PC-3 (cell line): ENCODE data around the gene NUDT3. TPM values are rescaled to one million over a fixed set of nuclear protein-coding genes. Genes with fewer than 3 reads are reported as not detected.
A peak's percentile ranks its signal among the peaks of the same experiment; 100 is the strongest.

Source experiments
- ATAC-seq: fragments of 200-7000 bp; cut with Tn5 transposase; 2 replicates; pipeline ENCODE4 v1.9.1; 2020; ENCODE audit warnings: mild to moderate bottlenecking, moderate library complexity
- BruUV-seq: library from RNA; stranded (reverse); fragments of 400-500 nt; replicated peaks from 2 replicates; lab custom pipeline; 2021; lab: Mats Ljungman, UMichigan
- CTCF ChIA-PET: fragments of 300-600 bp; sonication (Branson Sonifier 250); formaldehyde crosslinking; loops from one replicate; lab custom pipeline; 2022; ENCODE audit warnings: antibody characterized with exemption; lab: Charles Lee
- POLR2A ChIA-PET: fragments of 300-600 bp; sonication (Branson Sonifier 250); formaldehyde crosslinking; loops from one replicate; lab custom pipeline; 2022; ENCODE audit warnings: antibody characterized with exemption; ENCODE audit not compliant: unreplicated experiment; lab: Charles Lee
- DNase-seq: peaks from one replicate; pipeline ENCODE4 v3.0.0-alpha.2; 2015
- H2AFZ ChIP-seq: fragments of 300-600 bp; sonication (generic); 2 replicates; pipeline ENCODE4 v1.6.0; 2016; ENCODE audit warnings: antibody characterized with exemption, low read length
- H3F3A ChIP-seq: fragments of 300-600 bp; sonication (generic); one replicate; pipeline ENCODE4 v1.6.0; 2017; ENCODE audit warnings: antibody characterized with exemption, low read length, control low read depth, mild to moderate bottlenecking; ENCODE audit not compliant: unreplicated experiment
- H3K27ac ChIP-seq: fragments of 300-600 bp; sonication (generic); 2 replicates; pipeline ENCODE4 v1.5.1; 2016; ENCODE audit warnings: mild to moderate bottlenecking, low read length
- H3K27me3 ChIP-seq: fragments of 300-600 bp; sonication (generic); 2 replicates; pipeline ENCODE4 v1.6.1; 2016; ENCODE audit warnings: low read length, mixed read lengths
- H3K36me3 ChIP-seq: fragments of 300-600 bp; sonication (generic); 2 replicates; pipeline ENCODE4 v1.6.1; 2016; ENCODE audit warnings: low read depth, mixed run types, low read length, mixed read lengths
- H3K4me1 ChIP-seq: fragments of 300-600 bp; sonication (generic); 2 replicates; pipeline ENCODE4 v1.5.1; 2016; ENCODE audit warnings: low read length; ENCODE audit not compliant: insufficient read depth
- H3K4me2 ChIP-seq: fragments of 300-600 bp; sonication (generic); 2 replicates; pipeline ENCODE4 v1.6.0; 2016; ENCODE audit warnings: low read length
- H3K4me3 ChIP-seq: fragments of 300-600 bp; sonication (generic); 2 replicates; pipeline ENCODE4 v1.5.1; 2016; ENCODE audit warnings: mild to moderate bottlenecking, low read length, mixed read lengths
- H3K79me2 ChIP-seq: fragments of 300-600 bp; sonication (generic); 2 replicates; pipeline ENCODE4 v1.6.1; 2017; ENCODE audit warnings: low read length, mixed read lengths
- H3K9ac ChIP-seq: fragments of 300-600 bp; sonication (generic); 2 replicates; pipeline ENCODE4 v1.6.0; 2016; ENCODE audit warnings: mild to moderate bottlenecking, low read length
- H3K9me2 ChIP-seq: fragments of 300-600 bp; sonication (generic); replicated peaks from 2 replicates; pipeline ENCODE4 v1.6.1; 2016; ENCODE audit warnings: mixed run types, low read length, mixed read lengths
- H3K9me3 ChIP-seq: fragments of 300-600 bp; sonication (generic); 2 replicates; pipeline ENCODE4 v1.6.1; 2016; ENCODE audit warnings: low read length, mixed read lengths
- H4K20me1 ChIP-seq: fragments of 300-600 bp; sonication (generic); 2 replicates; pipeline ENCODE4 v1.6.1; 2016; ENCODE audit warnings: low read length, mixed read lengths
- EZH2 ChIP-seq: fragments of 300-600 bp; sonication (generic); IDR thresholded peaks from one replicate; pipeline ENCODE4 v1.6.1; 2017; ENCODE audit warnings: antibody characterized with exemption, mild to moderate bottlenecking, low read length; ENCODE audit not compliant: unreplicated experiment
- EZH2phosphoT487 ChIP-seq: fragments of 300-600 bp; sonication (generic); IDR thresholded peaks from 2 replicates; pipeline ENCODE4 v1.6.1; 2018; ENCODE audit warnings: mild to moderate bottlenecking, antibody characterized with exemption, low read length, borderline replicate concordance
- intact Hi-C: fragments of 100-400 bp; cut with micrococcal nuclease; formaldehyde crosslinking; loops from 2 replicates; pipeline ENCODE4 v1.9.0; 2023
- total RNA-seq: library from RNA; depleted of rRNA; stranded (reverse); fragments of >200 nt; gene quantifications from 2 replicates; pipeline ENCODE4 v1.2.3, GENCODE V29; 2014
- TF ChIP-seq, protein P1 (sequence below): fragments of 300-600 bp; sonication (generic); conservative IDR thresholded peaks from 2 replicates; pipeline ENCODE4 v1.5.1; 2017; ENCODE audit warnings: antibody characterized with exemption, low read depth, mild to moderate bottlenecking, low read length

Gene NUDT3
- total RNA-seq, 1 experiment from 2014 or later = 24.6 TPM

DNA sequence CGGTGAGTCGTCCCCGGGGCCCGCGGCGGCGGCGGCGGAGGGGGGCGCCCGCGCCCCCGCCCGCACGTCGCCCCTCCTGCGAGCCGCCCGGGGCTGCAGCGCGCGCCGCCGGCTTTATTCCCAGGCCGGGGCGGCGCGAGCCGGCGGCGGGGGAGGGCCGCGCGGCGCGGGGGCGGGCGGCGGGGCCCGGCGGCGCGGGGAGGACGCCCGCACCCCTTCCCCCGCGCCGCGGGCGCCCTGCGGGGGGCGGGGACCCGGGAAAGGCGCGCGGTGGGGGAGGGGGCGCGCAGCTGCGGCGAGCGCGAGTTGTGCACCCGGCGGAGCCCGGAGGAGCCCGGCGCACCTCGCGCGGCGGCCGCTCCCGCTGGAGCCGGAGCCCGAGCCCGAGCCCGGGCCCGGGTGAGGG lies 155.2 kb downstream of the NUDT3 start:
- intact Hi-C loops = no loop called here
- no peak for TF ChIP-seq EZH2
- TF ChIP-seq, protein P1, sequence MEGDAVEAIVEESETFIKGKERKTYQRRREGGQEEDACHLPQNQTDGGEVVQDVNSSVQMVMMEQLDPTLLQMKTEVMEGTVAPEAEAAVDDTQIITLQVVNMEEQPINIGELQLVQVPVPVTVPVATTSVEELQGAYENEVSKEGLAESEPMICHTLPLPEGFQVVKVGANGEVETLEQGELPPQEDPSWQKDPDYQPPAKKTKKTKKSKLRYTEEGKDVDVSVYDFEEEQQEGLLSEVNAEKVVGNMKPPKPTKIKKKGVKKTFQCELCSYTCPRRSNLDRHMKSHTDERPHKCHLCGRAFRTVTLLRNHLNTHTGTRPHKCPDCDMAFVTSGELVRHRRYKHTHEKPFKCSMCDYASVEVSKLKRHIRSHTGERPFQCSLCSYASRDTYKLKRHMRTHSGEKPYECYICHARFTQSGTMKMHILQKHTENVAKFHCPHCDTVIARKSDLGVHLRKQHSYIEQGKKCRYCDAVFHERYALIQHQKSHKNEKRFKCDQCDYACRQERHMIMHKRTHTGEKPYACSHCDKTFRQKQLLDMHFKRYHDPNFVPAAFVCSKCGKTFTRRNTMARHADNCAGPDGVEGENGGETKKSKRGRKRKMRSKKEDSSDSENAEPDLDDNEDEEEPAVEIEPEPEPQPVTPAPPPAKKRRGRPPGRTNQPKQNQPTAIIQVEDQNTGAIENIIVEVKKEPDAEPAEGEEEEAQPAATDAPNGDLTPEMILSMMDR = no peak
- TF ChIP-seq EZH2phosphoT487 = no peak
- Histone ChIP-seq H3K27me3 (no peaks in the 10 kb centered on the region), H2AFZ (no peak overlapping the region), H3K79me2 (peaks cover 51% of the 10 kb centered on the region), H3K9me2 (no peaks in the 10 kb centered on the region), H3K9me3 (no peaks in the 10 kb centered on the region), H3K27ac (peak overlapping the region; percentile 75), H3K4me3 (peak overlapping the region; percentile 94), H4K20me1 (peaks cover 42% of the 10 kb centered on the region), H3K9ac (peak overlapping the region; percentile 95), H3K36me3 (peaks cover 39% of the 10 kb centered on the region), H3K4me2 (peak overlapping the region; percentile 99), H3F3A (peaks cover 20% of the 10 kb centered on the region), H3K4me1 (peaks cover 52% of the 10 kb centered on the region)
- CTCF ChIA-PET = interaction anchor here (0.6 to 0.7 kb wide), 3 partner anchors 13 to 742 kb away, joined by 4 to 5 read pairs (median 4); no protein-coding TSS in a partner anchor
- DNase-seq = peak; percentile 31
- POLR2A ChIA-PET = interaction anchor here (0.5 to 1.0 kb wide), 9 partner anchors 14 to 1267 kb away, joined by 3 to 29 read pairs (median 5); partner anchors contain the start of genes TAF11 and ZBTB22
- peak; percentile 0; the same call in 1 of the 2 replicates for ATAC-seq
- no TSS peak for BruUV-seq

DNA sequence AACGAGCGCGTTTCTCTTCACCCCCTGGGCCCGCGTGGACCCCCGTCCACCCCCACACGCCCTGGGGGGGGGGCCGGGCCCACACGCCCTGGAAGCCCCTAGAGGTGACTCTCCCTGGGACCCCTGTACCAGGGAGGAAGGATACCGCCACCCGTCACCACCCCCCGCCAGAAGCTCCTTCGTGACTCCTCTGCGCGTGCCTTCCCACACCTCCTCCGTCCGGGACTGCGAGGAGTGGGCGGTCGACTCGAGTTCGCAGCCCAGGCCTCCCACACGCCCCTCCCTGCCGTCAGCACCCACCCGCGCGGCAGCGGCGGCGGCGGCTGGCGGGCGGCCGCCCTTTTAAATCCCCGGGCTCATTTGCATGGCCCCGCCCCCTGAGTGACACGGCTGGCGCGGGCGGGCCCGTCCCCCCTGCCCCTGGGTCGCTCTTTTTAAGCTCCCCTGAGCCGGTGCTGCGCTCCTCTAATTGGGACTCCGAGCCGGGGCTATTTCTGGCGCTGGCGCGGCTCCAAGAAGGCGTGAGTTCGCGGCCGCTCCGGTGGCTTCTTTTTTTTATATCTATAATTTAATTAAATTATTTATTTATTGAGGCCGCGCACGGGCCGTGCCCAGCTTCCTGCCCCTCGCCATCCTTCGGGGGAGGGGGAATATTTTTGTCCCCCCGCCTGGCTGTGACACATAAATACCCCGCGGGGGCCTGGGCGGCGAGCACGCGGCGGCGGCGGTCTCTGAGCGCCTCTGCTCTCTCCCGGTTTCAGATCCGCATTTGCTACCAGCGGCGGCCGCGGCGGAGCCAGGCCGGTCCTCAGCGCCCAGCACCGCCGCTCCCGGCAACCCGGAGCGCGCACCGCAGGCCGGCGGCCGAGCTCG lies 155.8 kb downstream of the NUDT3 start, which contains the start of gene HMGA1:
Gene HMGA1 (plus strand): TSS at position 431 of the 873 bp plus-strand sequence. CDS start 3,908 bp downstream, outside the sequence.
- H3F3A ChIP-seq = peaks cover 15% of the 10 kb centered on the region

More for the DNA sequence above, 155.8 kb downstream of the NUDT3 start, which contains the start of gene HMGA1:
- ATAC-seq = peak; percentile 63
- Histone ChIP-seq H3K4me1 (peaks cover 45% of the 10 kb centered on the region), H3K27me3 (no peaks in the 10 kb centered on the region), H3K27ac (peak within 1 kb of the TSS; percentile 81), H3K9me2 (no peaks in the 10 kb centered on the region), H4K20me1 (peaks cover 36% of the 10 kb centered on the region), H3K4me3 (peak within 1 kb of the TSS; percentile 94), H3K4me2 (peak within 1 kb of the TSS; percentile 99), H3K79me2 (peaks cover 45% of the 10 kb centered on the region), H2AFZ (peak within 1 kb of the TSS; percentile 49), H3K9me3 (no peaks in the 10 kb centered on the region), H3K9ac (peak within 1 kb of the TSS; percentile 95), H3K36me3 (peaks cover 33% of the 10 kb centered on the region)
- no TSS peak for BruUV-seq
- intact Hi-C loops = no loop called here
- POLR2A ChIA-PET = interaction anchor here (0.5 to 1.0 kb wide), 10 partner anchors 13 to 1267 kb away, joined by 3 to 29 read pairs (median 4); partner anchors contain the start of genes TAF11 and ZBTB22
- TF ChIP-seq EZH2 = no peak
- TF ChIP-seq, protein P1 = 0 out of 2 replicates have a peak, but pooled peaks have one; percentile 11
- CTCF ChIA-PET = interaction anchor here (0.6 to 0.7 kb wide), 3 partner anchors 12 to 743 kb away, joined by 4 to 5 read pairs (median 4); no protein-coding TSS in a partner anchor
- DNase-seq = peak; percentile 94
